ENCODE data around the gene ATRNL1. TPM values are rescaled to one million over a fixed set of nuclear protein-coding genes. Genes with fewer than 3 reads are reported as not detected.

ATRNL1 gene
- total RNA-seq, 1 experiment from 2014 or later: 1.3 TPM

- ChIA-PET POLR2A (no interaction called here), RAD21 (ENCODE audit: low non-redundant PET in 1 of 2, low total read pairs in 2 of 2, uncharacterized antibody in 2 of 2, unreplicated experiment in 2 of 2) (interaction anchor here in 1 of 2 experiments (0.6 kb wide), 1 partner anchor 90 kb away, joined by 3 read pairs; no protein-coding TSS in a partner anchor), CTCF (interaction anchor here (0.7 to 1.0 kb wide), 4 partner anchors 10 to 1494 kb away, joined by 3 to 7 read pairs (median 4); no protein-coding TSS in a partner anchor)
- no peak overlapping the region for H2AFZ ChIP-seq (ENCODE audit: low read depth, low read length, poor library complexity, severe bottlenecking)
- no peak overlapping the region for H3K4me2 ChIP-seq (ENCODE audit: low read length)
- no peaks in the 10 kb centered on the region for H3K79me2 ChIP-seq (ENCODE audit: insufficient read depth, low read length)
- H3K4me1 ChIP-seq (ENCODE audit: control insufficient read depth in 1 of 2, insufficient read depth in 2 of 2, low read length in 2 of 2): no peaks in the 10 kb centered on the region
- intact Hi-C loops (cut with micrococcal nuclease): no loop called here
- H3K27ac ChIP-seq (ENCODE audit: low read depth, low read length): no peak overlapping the region
- no peak overlapping the region for H3K4me3 ChIP-seq (replicated peaks in 1 of 2; ENCODE audit: low read depth in 1 of 2, low read length in 2 of 2)
- no peak overlapping the region for H3K9ac ChIP-seq (ENCODE audit: low read length)
- no peaks in the 10 kb centered on the region for H3K36me3 ChIP-seq (ENCODE audit: control insufficient read depth in 1 of 2, insufficient read depth in 2 of 2, low read length in 2 of 2)
- H4K20me1 ChIP-seq (ENCODE audit: insufficient read depth): no peaks in the 10 kb centered on the region
- no peaks in the 10 kb centered on the region for H3K9me3 ChIP-seq (ENCODE audit: control insufficient read depth in 1 of 2, insufficient read depth in 1 of 2, low read depth in 1 of 2, low read length in 2 of 2)
- DNase-seq (ENCODE audit: low read depth, low spot score) (no peak), ATAC-seq (peak; percentile 50)
- BruUV-seq (replicated peaks): no TSS peak
- TF ChIP-seq EZH2phosphoT487 (IDR thresholded peaks at IDR 0.05; ENCODE audit: borderline replicate concordance): no peak
- peak in 2 of 3 experiments; percentile 38 to 62; a peak in 3 of 6 replicates for TF ChIP-seq CTCF (IDR thresholded peaks at IDR 0.05 in 2 of 3, conservative IDR thresholded peaks at IDR 0.05 in 1 of 3; ENCODE audit: borderline replicate concordance in 1 of 3, insufficient read depth in 1 of 3, low read depth in 2 of 3, low read length in 2 of 3)
- no peaks in the 10 kb centered on the region for H3K9me2 ChIP-seq (ENCODE audit: insufficient read depth)
- peaks cover 1% of the 10 kb centered on the region; the same call in 1 of the 2 replicates for H3K27me3 ChIP-seq (ENCODE audit: insufficient read depth, low read length)
Measured at GRCh38 chr10:115441907-115442545, 348.9 kb downstream of the ATRNL1 start.

- no peak overlapping the region for H3K4me3 ChIP-seq (replicated peaks in 1 of 2; ENCODE audit: low read depth in 1 of 2, low read length in 2 of 2)
- no peaks in the 10 kb centered on the region for H3K4me1 ChIP-seq (ENCODE audit: control insufficient read depth in 1 of 2, insufficient read depth in 2 of 2, low read length in 2 of 2)
- no peak overlapping the region for H3K27ac ChIP-seq (ENCODE audit: low read depth, low read length)
- no peaks in the 10 kb centered on the region for H3K9me2 ChIP-seq (ENCODE audit: insufficient read depth)
- no peak for DNase-seq (ENCODE audit: low read depth, low spot score)
- intact Hi-C loops (cut with micrococcal nuclease): no loop called here
- no peaks in the 10 kb centered on the region for H3K36me3 ChIP-seq (ENCODE audit: control insufficient read depth in 1 of 2, insufficient read depth in 2 of 2, low read length in 2 of 2)
- RAD21 ChIA-PET (ENCODE audit: low non-redundant PET in 1 of 2, low total read pairs in 2 of 2, uncharacterized antibody in 2 of 2, unreplicated experiment in 2 of 2): no interaction called here
- H3K9ac ChIP-seq (ENCODE audit: low read length): no peak overlapping the region
- no peak overlapping the region for H3K4me2 ChIP-seq (ENCODE audit: low read length)
- no peaks in the 10 kb centered on the region for H3K79me2 ChIP-seq (ENCODE audit: insufficient read depth, low read length)
- no peaks in the 10 kb centered on the region for H4K20me1 ChIP-seq (ENCODE audit: insufficient read depth)
- no TSS peak for BruUV-seq (replicated peaks)
- no peaks in the 10 kb centered on the region for H3K9me3 ChIP-seq (ENCODE audit: control insufficient read depth in 1 of 2, insufficient read depth in 1 of 2, low read depth in 1 of 2, low read length in 2 of 2)
- CTCF ChIA-PET: no interaction called here
- no peaks in the 10 kb centered on the region for H3K27me3 ChIP-seq (ENCODE audit: insufficient read depth, low read length)
- ATAC-seq: no peak
- POLR2A ChIA-PET: no interaction called here
- no peak overlapping the region for H2AFZ ChIP-seq (ENCODE audit: low read depth, low read length, poor library complexity, severe bottlenecking)
- TF ChIP-seq CTCF (IDR thresholded peaks at IDR 0.05 in 2 of 3, conservative IDR thresholded peaks at IDR 0.05 in 1 of 3; ENCODE audit: borderline replicate concordance in 1 of 3, insufficient read depth in 1 of 3, low read depth in 2 of 3, low read length in 2 of 3): no peak
- no peak for TF ChIP-seq POLR2A (IDR thresholded peaks at IDR 0.05; ENCODE audit: borderline replicate concordance, extremely low read depth, insufficient read depth, insufficient read length)
- no peak for TF ChIP-seq ZFX (IDR thresholded peaks at IDR 0.05)
- TF ChIP-seq FOSL1 (IDR thresholded peaks at IDR 0.05; ENCODE audit: low read depth): no peak
- TF ChIP-seq SIN3A (IDR thresholded peaks at IDR 0.05; ENCODE audit: low read depth): no peak
- TF ChIP-seq ELF1 (IDR thresholded peaks at IDR 0.05; ENCODE audit: borderline replicate concordance, low read depth): no peak
- TF ChIP-seq YY1 (IDR thresholded peaks at IDR 0.05; ENCODE audit: extremely low read depth, insufficient replicate concordance, low read depth, low read length): no peak
- no peak for TF ChIP-seq JUND (IDR thresholded peaks at IDR 0.05)
- no peak for TF ChIP-seq SRF (IDR thresholded peaks at IDR 0.05; ENCODE audit: low read depth)
- no peak for TF ChIP-seq CEBPB (IDR thresholded peaks at IDR 0.05; ENCODE audit: low read depth)
- no peak for TF ChIP-seq ZBTB33 (IDR thresholded peaks at IDR 0.05; ENCODE audit: extremely low read depth, insufficient replicate concordance, low read length)
- no peak for TF ChIP-seq CBX3 (IDR thresholded peaks at IDR 0.05; ENCODE audit: low read depth)
- no peak for TF ChIP-seq EGR1 (IDR thresholded peaks at IDR 0.05; ENCODE audit: low read depth)
- TF ChIP-seq EZH2phosphoT487 (IDR thresholded peaks at IDR 0.05; ENCODE audit: borderline replicate concordance): no peak
Measured at GRCh38 chr10:115456812-115457211, 363.6 kb downstream of the ATRNL1 start.
